Left lung (tissue), 10 donors: Measurements from ENCODE around the gene CNGA3. TPM values are rescaled to one million over a fixed set of nuclear protein-coding genes. Genes with fewer than 3 reads are reported as not detected.
A peak's percentile ranks its signal among the peaks of the same experiment; 100 is the strongest.

Experiments
- ATAC-seq: fragments of 200-7000 bp; cut with Tn5 transposase; one replicate; pipeline ENCODE4 v1.9.1; 2020; ENCODE audit warnings: moderate library complexity
- DNase-seq, 4 donors: peaks; one replicate each; pipeline ENCODE4 v3.0.0-alpha.2; 2013 to 2020
- H3K27ac ChIP-seq, 2 donors: fragments of 200-600 bp; sonication (generic) in 1 of 2; one replicate each; pipeline versions ENCODE4 v1.5.0 to v1.8.0; 2020 to 2021
- H3K27me3 ChIP-seq, 2 donors: fragments of 200-600 bp; sonication (generic) in 1 of 2; one replicate each; pipeline versions ENCODE4 v1.5.0 to v1.8.0; 2020 to 2021
- H3K36me3 ChIP-seq, 2 donors: fragments of 200-600 bp; sonication (generic) in 1 of 2; one replicate each; pipeline versions ENCODE4 v1.5.0 to v1.8.0; 2020 to 2021
- H3K4me1 ChIP-seq, 2 donors: fragments of 200-600 bp; one replicate each; pipeline ENCODE4 v1.8.0; 2021
- H3K4me3 ChIP-seq, 2 donors: fragments of 200-600 bp; sonication (generic) in 1 of 2; one replicate each; pipeline versions ENCODE4 v1.5.0 to v1.8.0; 2020 to 2021; ENCODE audit warnings: mild to moderate bottlenecking in 1 of 2
- H3K9me3 ChIP-seq, 2 donors: fragments of 200-600 bp; sonication (generic) in 1 of 2; one replicate each; pipeline versions ENCODE4 v1.5.0 to v1.8.0; 2020 to 2021
- CTCF ChIP-seq, 2 donors: fragments of 200-600 bp; sonication (generic) in 1 of 2; IDR thresholded peaks; one replicate each; pipeline versions ENCODE4 v1.5.0 to v1.8.0; 2021; ENCODE audit warnings: antibody characterized with exemption in 2 of 2
- intact Hi-C, 2 donors: fragments of 100-400 bp; cut with DNase I; formaldehyde crosslinking; loops; one replicate each; pipeline versions ENCODE4 v1.11.2 to v1.14.2; 2022
- polyA plus RNA-seq, 6 donors: library from polyadenylated mRNA; unstranded; fragments of 120-200 nt; gene quantifications; one replicate each; pipeline ENCODE4 v1.2.1, GENCODE V29; 2013; ENCODE audit not compliant: insufficient read length in 6 of 6
- total RNA-seq, 2 donors: library from RNA; stranded (reverse); fragmentation: NEBNext Ultra II Directional; extraction: Animal tissue kit (Norgen Biotek cat#: 25700); gene quantifications; one replicate each; pipeline ENCODE4 v1.2.1, GENCODE V29; 2021
- donor health status: DM: no; HTN: yes; CAD: no.
- donor health status: DM: no; HTN: no; CAD: no.

CNGA3 gene
- total and polyA plus RNA-seq, 8 donors, result 0.04 to 0.10 (median 0.06) TPM; not detected in 3

- Histone ChIP-seq H3K4me3 (no peak overlapping the region), H3K27ac (no peak overlapping the region), H3K4me1 (no peaks in the 10 kb centered on the region), H3K27me3 (no peaks in the 10 kb centered on the region), H3K9me3 (no peaks in the 10 kb centered on the region), H3K36me3 (no peaks in the 10 kb centered on the region)
- intact Hi-C loops, result no loop called here
- no peak for ATAC-seq
- DNase-seq, result no peak
- TF ChIP-seq CTCF (IDR thresholded peaks at IDR 0.05), result no peak
These were observed 16.7 kb upstream of the CNGA3 start for GRCh38 chr2:98329549-98329948.

GRCh38 chr2:98332989-98333388, 13.3 kb upstream of the CNGA3 start:
- Histone ChIP-seq H3K9me3 (no peaks in the 10 kb centered on the region), H3K27me3 (no peaks in the 10 kb centered on the region), H3K4me1 (no peaks in the 10 kb centered on the region), H3K4me3 (no peak overlapping the region), H3K27ac (no peak overlapping the region), H3K36me3 (no peaks in the 10 kb centered on the region)
- no peak for TF ChIP-seq CTCF (IDR thresholded peaks at IDR 0.05)
- intact Hi-C loops, result no loop called here
- DNase-seq (no peak), ATAC-seq (no peak)

GRCh38 chr2:98333922-98334321, 12.3 kb upstream of the CNGA3 start:
- intact Hi-C loops, result no loop called here
- no peaks in the 10 kb centered on the region for H3K36me3 ChIP-seq
- H3K27me3 ChIP-seq, result no peaks in the 10 kb centered on the region
- no peaks in the 10 kb centered on the region for H3K4me1 ChIP-seq
- no peak overlapping the region for H3K4me3 ChIP-seq
- H3K9me3 ChIP-seq, result no peaks in the 10 kb centered on the region
- no peak for TF ChIP-seq CTCF (IDR thresholded peaks at IDR 0.05)
- H3K27ac ChIP-seq, result no peak overlapping the region
- no peak for ATAC-seq
- no peak for DNase-seq

GRCh38 chr2:98334439-98335078, 11.7 kb upstream of the CNGA3 start:
- no peaks in the 10 kb centered on the region for H3K4me1 ChIP-seq
- peaks cover 0 to under 1% of the 10 kb centered on the region in 2 donors for H3K27me3 ChIP-seq
- H3K4me3 ChIP-seq, result no peak overlapping the region
- no peak overlapping the region for H3K27ac ChIP-seq
- ATAC-seq (peak; percentile 57), DNase-seq (no peak)
- intact Hi-C loops, result no loop called here
- no peak for TF ChIP-seq CTCF (IDR thresholded peaks at IDR 0.05)
- no peaks in the 10 kb centered on the region for H3K36me3 ChIP-seq
- H3K9me3 ChIP-seq, result no peaks in the 10 kb centered on the region

- DNase-seq (no peak), ATAC-seq (no peak)
- peaks cover 0 to 5% of the 10 kb centered on the region in 2 donors for H3K27me3 ChIP-seq
- intact Hi-C loops, result no loop called here
- no peaks in the 10 kb centered on the region for H3K4me1 ChIP-seq
- H3K36me3 ChIP-seq, result no peaks in the 10 kb centered on the region
- TF ChIP-seq CTCF (IDR thresholded peaks at IDR 0.05), result no peak
- no peaks in the 10 kb centered on the region for H3K9me3 ChIP-seq
- no peak overlapping the region for H3K27ac ChIP-seq
- H3K4me3 ChIP-seq, result no peak overlapping the region
These were observed 11.0 kb upstream of the CNGA3 start for GRCh38 chr2:98335271-98335670.
